Measurements from ENCODE around the gene KIAA0586. TPM values are rescaled to one million over a fixed set of nuclear protein-coding genes. Genes with fewer than 3 reads are reported as not detected.

Gene KIAA0586
- total and polyA plus RNA-seq, 2 of the 13 experiments (the other 11 are each of a cell fraction or from before 2014, with no cell fraction given) = 12.6 to 25.2 TPM

DNA sequence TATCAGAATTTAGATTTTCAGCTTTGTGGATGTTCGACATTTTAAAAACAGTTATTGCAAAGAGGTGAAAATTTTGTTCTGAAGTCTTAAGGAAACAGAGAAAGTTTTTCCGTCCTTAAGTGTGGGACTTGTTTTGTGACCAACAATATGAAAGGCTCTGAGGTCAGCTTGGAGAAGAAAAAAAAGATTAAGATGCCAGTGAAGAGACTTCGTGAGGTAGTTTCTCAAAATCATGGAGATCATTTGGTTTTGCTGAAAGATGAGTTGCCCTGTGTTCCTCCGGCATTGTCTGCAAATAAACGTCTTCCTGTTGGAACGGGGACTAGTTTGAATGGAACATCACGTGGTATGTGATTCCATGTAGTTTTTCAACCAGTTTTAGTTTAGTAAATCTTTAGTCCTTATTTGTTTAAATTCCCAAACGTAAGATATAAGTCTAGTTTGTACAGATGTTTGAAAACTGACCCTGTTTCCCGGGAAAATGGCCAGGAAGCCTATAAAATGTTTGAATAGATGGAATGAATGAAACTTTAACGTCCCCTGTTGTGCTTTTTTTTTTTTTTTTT is 682 bp downstream of the KIAA0586 start:
- Histone ChIP-seq H3K9ac (ENCODE audit: insufficient read depth, low read depth, low read length) (peak overlapping the region; percentile 88), H3K4me3 (replicated peaks in 1 of 3; ENCODE audit: insufficient read depth in 1 of 3, low read depth in 2 of 3, low read length in 3 of 3) (peak overlapping the region; percentile 82 to 84 (median 83)), H3K4me1 (ENCODE audit: insufficient read depth, low read length) (peaks cover 40% of the 10 kb centered on the region), H4K20me1 (ENCODE audit: insufficient read depth, low read length) (no peaks in the 10 kb centered on the region), H3K79me2 (ENCODE audit: insufficient read depth, low read length) (peaks cover 44% of the 10 kb centered on the region), H3K9me3 (ENCODE audit: low read length) (no peaks in the 10 kb centered on the region), H2AFZ (ENCODE audit: low read length) (peak overlapping the region; percentile 79), H3K4me2 (ENCODE audit: low read depth, low read length) (peak overlapping the region; percentile 80), H3K36me3 (replicated peaks in 1 of 2; ENCODE audit: control insufficient read depth in 1 of 2, insufficient read depth in 2 of 2, low read length in 2 of 2) (peaks cover 5 to 16% of the 10 kb centered on the region in 2 experiments; a peak in 4 of 5 replicates), H3K27ac (ENCODE audit: extremely low read length, insufficient read depth, low read length) (peak overlapping the region; percentile 96), H3K27me3 (ENCODE audit: control insufficient read depth in 1 of 2, insufficient read depth in 2 of 2, low read length in 2 of 2) (no peaks in the 10 kb centered on the region; a peak in 1 of 5 replicates)
- DNase-seq (ENCODE audit: low spot score) (peak; percentile 56), ATAC-seq (peak; percentile 59), FAIRE-seq (no peak)
- intact Hi-C loops (cut with micrococcal nuclease; ENCODE audit: unreplicated experiment) (no loop called here), in situ Hi-C loops (cut with HindIII; ENCODE audit: extremely low pct_ligation_motif_present, low pct_unique_long_range_greater_than_20kb) (no loop called here)
- TSS peak; percentile 87 for BruUV-seq (replicated peaks)
- ChIA-PET POLR2A (interaction anchor here (0.8 to 2.6 kb wide), 3 partner anchors 33 to 229 kb away, joined by 3 to 19 read pairs (median 10); partner anchors contain the start of genes ARID4A and TOMM20L), CTCF (ENCODE audit: low intra/inter-chr PET ratio, low total read pairs) (no interaction called here)
- TF ChIP-seq USF2 (IDR thresholded peaks at IDR 0.05; ENCODE audit: low read depth, low read length) (peak; percentile 65), USF2 (CRISPR knock-in tag; IDR thresholded peaks at IDR 0.05; ENCODE audit: borderline replicate concordance) (peak; percentile 68; the same call in 1 of the 2 replicates), XBP1 (CRISPR knock-in tag; IDR thresholded peaks at IDR 0.05) (no peak), ZNF34 (CRISPR knock-in tag; IDR thresholded peaks at IDR 0.05; ENCODE audit: borderline replicate concordance) (no peak), YY1 (IDR thresholded peaks at IDR 0.05; ENCODE audit: insufficient read depth, insufficient replicate concordance, low read depth, low read length) (peak; percentile 12), ESRRA (CRISPR knock-in tag; IDR thresholded peaks at IDR 0.05; ENCODE audit: low read depth) (no peak), GABPA (IDR thresholded peaks at IDR 0.05; ENCODE audit: low read depth, low read length) (no peak), GABPA (CRISPR knock-in tag; IDR thresholded peaks at IDR 0.05; ENCODE audit: low read depth) (peak; percentile 52), JARID2 (CRISPR knock-in tag; IDR thresholded peaks at IDR 0.05; ENCODE audit: insufficient replicate concordance) (no peak), PPARG (CRISPR knock-in tag; conservative IDR thresholded peaks at IDR 0.05) (no peak), RAD51 (IDR thresholded peaks at IDR 0.05; ENCODE audit: borderline replicate concordance) (peak; percentile 74; the same call in 1 of the 2 replicates), SAP130 (CRISPR knock-in tag; IDR thresholded peaks at IDR 0.05; ENCODE audit: low read depth) (peak; percentile 76; the same call in 1 of the 2 replicates), SIN3A (IDR thresholded peaks at IDR 0.05; ENCODE audit: borderline replicate concordance, low read depth, low read length) (0 out of 2 replicates have a peak, but pooled peaks have one; percentile 77)
- TF ChIP-seq, protein P1, sequence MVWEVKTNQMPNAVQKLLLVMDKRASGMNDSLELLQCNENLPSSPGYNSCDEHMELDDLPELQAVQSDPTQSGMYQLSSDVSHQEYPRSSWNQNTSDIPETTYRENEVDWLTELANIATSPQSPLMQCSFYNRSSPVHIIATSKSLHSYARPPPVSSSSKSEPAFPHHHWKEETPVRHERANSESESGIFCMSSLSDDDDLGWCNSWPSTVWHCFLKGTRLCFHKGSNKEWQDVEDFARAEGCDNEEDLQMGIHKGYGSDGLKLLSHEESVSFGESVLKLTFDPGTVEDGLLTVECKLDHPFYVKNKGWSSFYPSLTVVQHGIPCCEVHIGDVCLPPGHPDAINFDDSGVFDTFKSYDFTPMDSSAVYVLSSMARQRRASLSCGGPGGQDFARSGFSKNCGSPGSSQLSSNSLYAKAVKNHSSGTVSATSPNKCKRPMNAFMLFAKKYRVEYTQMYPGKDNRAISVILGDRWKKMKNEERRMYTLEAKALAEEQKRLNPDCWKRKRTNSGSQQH (CRISPR knock-in tag; IDR thresholded peaks at IDR 0.05; ENCODE audit: low read depth) = peak; percentile 95; the same call in 1 of the 2 replicates
- TF ChIP-seq, protein P2, sequence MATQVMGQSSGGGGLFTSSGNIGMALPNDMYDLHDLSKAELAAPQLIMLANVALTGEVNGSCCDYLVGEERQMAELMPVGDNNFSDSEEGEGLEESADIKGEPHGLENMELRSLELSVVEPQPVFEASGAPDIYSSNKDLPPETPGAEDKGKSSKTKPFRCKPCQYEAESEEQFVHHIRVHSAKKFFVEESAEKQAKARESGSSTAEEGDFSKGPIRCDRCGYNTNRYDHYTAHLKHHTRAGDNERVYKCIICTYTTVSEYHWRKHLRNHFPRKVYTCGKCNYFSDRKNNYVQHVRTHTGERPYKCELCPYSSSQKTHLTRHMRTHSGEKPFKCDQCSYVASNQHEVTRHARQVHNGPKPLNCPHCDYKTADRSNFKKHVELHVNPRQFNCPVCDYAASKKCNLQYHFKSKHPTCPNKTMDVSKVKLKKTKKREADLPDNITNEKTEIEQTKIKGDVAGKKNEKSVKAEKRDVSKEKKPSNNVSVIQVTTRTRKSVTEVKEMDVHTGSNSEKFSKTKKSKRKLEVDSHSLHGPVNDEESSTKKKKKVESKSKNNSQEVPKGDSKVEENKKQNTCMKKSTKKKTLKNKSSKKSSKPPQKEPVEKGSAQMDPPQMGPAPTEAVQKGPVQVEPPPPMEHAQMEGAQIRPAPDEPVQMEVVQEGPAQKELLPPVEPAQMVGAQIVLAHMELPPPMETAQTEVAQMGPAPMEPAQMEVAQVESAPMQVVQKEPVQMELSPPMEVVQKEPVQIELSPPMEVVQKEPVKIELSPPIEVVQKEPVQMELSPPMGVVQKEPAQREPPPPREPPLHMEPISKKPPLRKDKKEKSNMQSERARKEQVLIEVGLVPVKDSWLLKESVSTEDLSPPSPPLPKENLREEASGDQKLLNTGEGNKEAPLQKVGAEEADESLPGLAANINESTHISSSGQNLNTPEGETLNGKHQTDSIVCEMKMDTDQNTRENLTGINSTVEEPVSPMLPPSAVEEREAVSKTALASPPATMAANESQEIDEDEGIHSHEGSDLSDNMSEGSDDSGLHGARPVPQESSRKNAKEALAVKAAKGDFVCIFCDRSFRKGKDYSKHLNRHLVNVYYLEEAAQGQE (IDR thresholded peaks at IDR 0.05; ENCODE audit: borderline replicate concordance in 1 of 2, low read depth in 1 of 2, low read length in 2 of 2) = 0 out of 4 replicates have a peak, but pooled peaks of 1 of the 2 experiments have one; percentile 11
- under 1% methylated on average over 10 of the region's 10 CpGs for WGBS (ENCODE audit: low lambda C conversion rate)

Data from HepG2 (cell line).